ENCODE data around the gene GPC3.

Gene GPC3

GRCh38 chrX:133611676-133612075 is 373.7 kb downstream of the GPC3 start:
- H3K27ac ChIP-seq (ENCODE audit: poor library complexity, severe bottlenecking): no peak overlapping the region
- no peaks in the 10 kb centered on the region for H3K9me3 ChIP-seq (ENCODE audit: severe bottlenecking)
- ATAC-seq (ENCODE audit: low read depth): no peak
- H3K27me3 ChIP-seq (ENCODE audit: insufficient read depth, poor library complexity, severe bottlenecking): no peaks in the 10 kb centered on the region
- no peak for TF ChIP-seq CTCF (IDR thresholded peaks at IDR 0.05; ENCODE audit: poor library complexity, severe bottlenecking)
- DNase-seq (ENCODE audit: low spot score): no peak
- no peak overlapping the region for H3K4me3 ChIP-seq (ENCODE audit: severe bottlenecking)
- no peaks in the 10 kb centered on the region for H3K4me1 ChIP-seq (ENCODE audit: insufficient read depth, poor library complexity, severe bottlenecking)
- H3K36me3 ChIP-seq (ENCODE audit: low read depth): no peaks in the 10 kb centered on the region

GRCh38 chrX:133610056-133610455 is 375.3 kb downstream of the GPC3 start:
- no peak for ATAC-seq (ENCODE audit: low read depth)
- H3K27ac ChIP-seq (ENCODE audit: poor library complexity, severe bottlenecking): no peak overlapping the region
- no peak for DNase-seq (ENCODE audit: low spot score)
- no peaks in the 10 kb centered on the region for H3K27me3 ChIP-seq (ENCODE audit: insufficient read depth, poor library complexity, severe bottlenecking)
- no peaks in the 10 kb centered on the region for H3K9me3 ChIP-seq (ENCODE audit: severe bottlenecking)
- no peak for TF ChIP-seq CTCF (IDR thresholded peaks at IDR 0.05; ENCODE audit: poor library complexity, severe bottlenecking)
- no peak overlapping the region for H3K4me3 ChIP-seq (ENCODE audit: severe bottlenecking)
- no peaks in the 10 kb centered on the region for H3K36me3 ChIP-seq (ENCODE audit: low read depth)
- no peaks in the 10 kb centered on the region for H3K4me1 ChIP-seq (ENCODE audit: insufficient read depth, poor library complexity, severe bottlenecking)

GRCh38 chrX:133609166-133609565 is 376.2 kb downstream of the GPC3 start:
- H3K9me3 ChIP-seq (ENCODE audit: severe bottlenecking): no peaks in the 10 kb centered on the region
- H3K4me1 ChIP-seq (ENCODE audit: insufficient read depth, poor library complexity, severe bottlenecking): no peaks in the 10 kb centered on the region
- H3K27me3 ChIP-seq (ENCODE audit: insufficient read depth, poor library complexity, severe bottlenecking): no peaks in the 10 kb centered on the region
- no peak for TF ChIP-seq CTCF (IDR thresholded peaks at IDR 0.05; ENCODE audit: poor library complexity, severe bottlenecking)
- no peak overlapping the region for H3K4me3 ChIP-seq (ENCODE audit: severe bottlenecking)
- H3K27ac ChIP-seq (ENCODE audit: poor library complexity, severe bottlenecking): no peak overlapping the region
- ATAC-seq (ENCODE audit: low read depth): no peak
- no peaks in the 10 kb centered on the region for H3K36me3 ChIP-seq (ENCODE audit: low read depth)
- DNase-seq (ENCODE audit: low spot score): no peak

GRCh38 chrX:133608406-133608805 is 377.0 kb downstream of the GPC3 start:
- H3K4me1 ChIP-seq (ENCODE audit: insufficient read depth, poor library complexity, severe bottlenecking): no peaks in the 10 kb centered on the region
- ATAC-seq (ENCODE audit: low read depth): no peak
- H3K27me3 ChIP-seq (ENCODE audit: insufficient read depth, poor library complexity, severe bottlenecking): no peaks in the 10 kb centered on the region
- no peak overlapping the region for H3K27ac ChIP-seq (ENCODE audit: poor library complexity, severe bottlenecking)
- H3K36me3 ChIP-seq (ENCODE audit: low read depth): no peaks in the 10 kb centered on the region
- H3K4me3 ChIP-seq (ENCODE audit: severe bottlenecking): no peak overlapping the region
- TF ChIP-seq CTCF (IDR thresholded peaks at IDR 0.05; ENCODE audit: poor library complexity, severe bottlenecking): no peak
- no peaks in the 10 kb centered on the region for H3K9me3 ChIP-seq (ENCODE audit: severe bottlenecking)
- DNase-seq (ENCODE audit: low spot score): no peak

- Histone ChIP-seq H3K9me3 (ENCODE audit: severe bottlenecking) (no peaks in the 10 kb centered on the region), H3K36me3 (ENCODE audit: low read depth) (no peaks in the 10 kb centered on the region), H3K27ac (ENCODE audit: poor library complexity, severe bottlenecking) (no peak overlapping the region), H3K4me1 (ENCODE audit: insufficient read depth, poor library complexity, severe bottlenecking) (no peaks in the 10 kb centered on the region), H3K27me3 (ENCODE audit: insufficient read depth, poor library complexity, severe bottlenecking) (no peaks in the 10 kb centered on the region), H3K4me3 (ENCODE audit: severe bottlenecking) (no peak overlapping the region)
- ATAC-seq (ENCODE audit: low read depth) (no peak), DNase-seq (ENCODE audit: low spot score) (no peak)
- TF ChIP-seq CTCF (IDR thresholded peaks at IDR 0.05; ENCODE audit: poor library complexity, severe bottlenecking): no peak
These were observed 377.7 kb downstream of the GPC3 start for GRCh38 chrX:133607419-133608348.
